Calu3 (cell line): Measurements from ENCODE around the gene SEMA6B. TPM values are rescaled to one million over a fixed set of nuclear protein-coding genes. Genes with fewer than 3 reads are reported as not detected.

ENCODE experiments used
- BruUV-seq: library from RNA; stranded (reverse); fragments of 400-500 nt; replicated peaks from 2 replicates; lab custom pipeline; 2021; lab: Mats Ljungman, UMichigan
- CTCF ChIA-PET: fragments of 300-600 bp; sonication (Branson Sonifier 250); formaldehyde crosslinking; loops from one replicate; lab custom pipeline; 2022; ENCODE audit warnings: antibody characterized with exemption; lab: Charles Lee
- DNase-seq: peaks from one replicate; pipeline ENCODE4 v3.0.0; 2022
- H3K27ac Mint-ChIP-seq: one replicate; pipeline ENCODE4 v1.8.0; 2022; ENCODE audit warnings: mixed read lengths; ENCODE audit not compliant: unreplicated experiment
- H3K27me3 Mint-ChIP-seq: one replicate; pipeline ENCODE4 v1.8.0; 2022; ENCODE audit warnings: mixed read lengths; ENCODE audit not compliant: unreplicated experiment
- H3K36me3 Mint-ChIP-seq: one replicate; pipeline ENCODE4 v1.8.0; 2022; ENCODE audit warnings: mild to moderate bottlenecking, moderate library complexity, mixed read lengths; ENCODE audit not compliant: insufficient read depth, unreplicated experiment
- H3K4me1 Mint-ChIP-seq: one replicate; pipeline ENCODE4 v1.8.0; 2022; ENCODE audit warnings: mild to moderate bottlenecking, low read depth, mixed read lengths; ENCODE audit not compliant: unreplicated experiment
- H3K4me3 Mint-ChIP-seq: one replicate; pipeline ENCODE4 v1.8.0; 2022; ENCODE audit warnings: mild to moderate bottlenecking, low read depth, moderate library complexity, mixed read lengths; ENCODE audit not compliant: unreplicated experiment
- H3K9me3 Mint-ChIP-seq: one replicate; pipeline ENCODE4 v1.8.0; 2022; ENCODE audit warnings: low read depth, mixed read lengths; ENCODE audit not compliant: unreplicated experiment
- CTCF ChIP-seq: fragments of 200-600 bp; IDR thresholded peaks from one replicate; pipeline ENCODE4 v1.8.0; 2022; ENCODE audit warnings: antibody characterized with exemption; ENCODE audit not compliant: unreplicated experiment
- intact Hi-C: fragments of 100-400 bp; cut with micrococcal nuclease; formaldehyde crosslinking; loops from one replicate; pipeline ENCODE4 v1.10.0; 2022; ENCODE audit not compliant: unreplicated experiment
- total RNA-seq: library from RNA; stranded (reverse); gene quantifications from 2 replicates; pipeline ENCODE4 v1.2.3, GENCODE V29; 2022

Gene SEMA6B
- total RNA-seq, 1 experiment from 2014 or later = 0.21 TPM

GRCh38 chr19:4510435-4511255, 48.8 kb downstream of the SEMA6B start:
- CTCF ChIA-PET = no interaction called here
- Mint-ChIP-seq H3K27ac (no peak overlapping the region), H3K36me3 (peaks cover 17% of the 10 kb centered on the region), H3K9me3 (no peaks in the 10 kb centered on the region), H3K4me1 (no peaks in the 10 kb centered on the region), H3K27me3 (no peaks in the 10 kb centered on the region), H3K4me3 (no peak overlapping the region)
- BruUV-seq = no TSS peak
- intact Hi-C loops = no loop called here
- no peak for TF ChIP-seq CTCF
- DNase-seq = no peak

DNA sequence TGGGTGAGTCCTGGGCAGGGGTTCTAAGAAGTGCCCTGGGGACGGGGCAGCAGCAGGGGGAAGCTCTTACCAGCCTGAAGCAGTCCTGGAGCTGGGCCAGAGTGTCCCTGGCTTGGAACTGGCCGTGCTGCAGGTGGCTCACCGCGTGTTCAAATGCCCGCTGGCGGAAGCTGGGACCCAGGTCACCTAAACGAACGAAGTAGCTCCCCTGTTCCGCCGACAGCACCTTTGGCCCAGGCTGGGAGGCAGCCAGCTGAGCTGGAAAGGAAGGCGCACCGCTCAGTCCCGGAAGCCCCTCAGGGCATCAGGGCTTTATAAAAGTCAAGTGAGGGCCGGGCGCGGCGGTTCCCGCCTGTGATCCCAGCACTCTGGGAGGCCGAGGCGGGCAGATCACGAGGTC, 50.8 kb downstream of the SEMA6B start:
- no TSS peak for BruUV-seq
- no peaks in the 10 kb centered on the region for H3K27me3 Mint-ChIP-seq
- no peak overlapping the region for H3K27ac Mint-ChIP-seq
- TF ChIP-seq CTCF = no peak
- peaks cover 22% of the 10 kb centered on the region for H3K36me3 Mint-ChIP-seq
- no peak for DNase-seq
- H3K9me3 Mint-ChIP-seq = no peaks in the 10 kb centered on the region
- H3K4me1 Mint-ChIP-seq = no peaks in the 10 kb centered on the region
- CTCF ChIA-PET = interaction anchor here (1.0 kb wide), 1 partner anchor 128 kb away, joined by 4 read pairs; no protein-coding TSS in a partner anchor
- intact Hi-C loops = no loop called here
- no peak overlapping the region for H3K4me3 Mint-ChIP-seq

GRCh38 chr19:4507804-4508203, 51.7 kb downstream of the SEMA6B start:
- no TSS peak for BruUV-seq
- Mint-ChIP-seq H3K4me1 (no peaks in the 10 kb centered on the region), H3K27ac (no peak overlapping the region), H3K27me3 (no peaks in the 10 kb centered on the region), H3K4me3 (no peak overlapping the region), H3K9me3 (no peaks in the 10 kb centered on the region), H3K36me3 (peaks cover 22% of the 10 kb centered on the region)
- DNase-seq = no peak
- intact Hi-C loops = no loop called here
- TF ChIP-seq CTCF = no peak
- CTCF ChIA-PET = no interaction called here

DNA sequence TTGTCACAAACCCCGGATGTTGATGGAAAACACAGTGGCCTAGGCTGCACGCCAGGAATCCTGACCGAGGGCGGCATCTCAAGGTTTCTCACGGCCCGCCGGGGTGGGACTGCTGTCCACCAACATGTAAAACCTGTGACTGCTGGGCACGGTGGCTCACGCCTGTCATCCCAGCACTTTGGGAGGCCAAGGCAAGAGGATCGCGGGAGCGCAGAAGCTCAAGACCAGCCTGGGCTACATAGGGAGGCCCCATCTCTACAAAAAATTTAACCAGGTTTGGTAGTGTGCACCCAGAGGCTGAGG, 52.4 kb downstream of the SEMA6B start:
- Mint-ChIP-seq H3K4me3 (no peak overlapping the region), H3K4me1 (no peaks in the 10 kb centered on the region), H3K27me3 (no peaks in the 10 kb centered on the region), H3K9me3 (no peaks in the 10 kb centered on the region), H3K27ac (no peak overlapping the region), H3K36me3 (peaks cover 22% of the 10 kb centered on the region)
- no peak for TF ChIP-seq CTCF
- no TSS peak for BruUV-seq
- intact Hi-C loops = no loop called here
- CTCF ChIA-PET = no interaction called here
- no peak for DNase-seq
